Spleen (tissue), 7 donors: ENCODE measurements around the gene TDO2.

Experiments
- CTCF ChIP-seq, 11 experiments: fragments of 200-600 bp in 7 of 11; fragments of 450-650 bp in 4 of 11; sonication (generic) in 4 of 11; IDR thresholded peaks in 8 of 11; conservative IDR thresholded peaks in 3 of 11; 1 replicate in 7 of 11; 2 replicates in 4 of 11; pipeline versions ENCODE4 v1.4.0 to v1.8.0; 2016 to 2021; ENCODE audit warnings: antibody characterized with exemption in 11 of 11, inconsistent platforms in 4 of 11, mild to moderate bottlenecking in 1 of 11
- POLR2AphosphoS5 ChIP-seq, 3 donors: sonication (generic); formaldehyde crosslinking; IDR thresholded peaks; one replicate each; pipeline ENCODE4 v1.5.1; 2017; ENCODE audit warnings: antibody characterized with exemption in 3 of 3
- donor health status: DM: no; HTN: no; CAD: no; lungs with moderate emphysema.
- donor health status: DM: no; HTN: no; CAD: no.
- donor health status: DM: no; HTN: no; CAD: no.

GRCh38 chr4:155941085-155941790, 37.7 kb downstream of the TDO2 start:
- TF ChIP-seq POLR2AphosphoS5 (IDR thresholded peaks at IDR 0.05) (no peak), CTCF (IDR thresholded peaks at IDR 0.05 in 8 of 11, conservative IDR thresholded peaks at IDR 0.05 in 3 of 11) (no peak)
